Ishikawa (cell line): ENCODE results near the gene KAT2B.

Experiments
- CEBPB ChIP-seq: IDR thresholded peaks from 2 replicates; pipeline ENCODE4 v1.6.1; 2012
- CREB1 ChIP-seq: IDR thresholded peaks from 2 replicates; pipeline ENCODE4 v1.6.1; 2012; ENCODE audit warnings: low read depth
- EGR1 ChIP-seq: IDR thresholded peaks from 2 replicates; pipeline ENCODE4 v1.6.1; 2012
- EP300 ChIP-seq: IDR thresholded peaks from 2 replicates; pipeline ENCODE4 v1.6.1; 2012; ENCODE audit warnings: borderline replicate concordance
- FOXM1 ChIP-seq: IDR thresholded peaks from 2 replicates; pipeline ENCODE4 v1.6.1; 2012; ENCODE audit warnings: low read depth, borderline replicate concordance
- MAX ChIP-seq: IDR thresholded peaks from 2 replicates; pipeline ENCODE4 v1.6.1; 2012
- NFIC ChIP-seq: IDR thresholded peaks from 2 replicates; pipeline ENCODE4 v1.6.1; 2012
- RAD21 ChIP-seq: IDR thresholded peaks from 2 replicates; pipeline ENCODE4 v1.6.1; 2012; ENCODE audit warnings: low read depth
- REST ChIP-seq: IDR thresholded peaks from 2 replicates; pipeline ENCODE4 v1.6.1; 2012; ENCODE audit warnings: low read depth, mild to moderate bottlenecking
- TAF1 ChIP-seq: IDR thresholded peaks from 2 replicates; pipeline ENCODE4 v1.6.1; 2012; ENCODE audit warnings: low read depth, mild to moderate bottlenecking
- TCF12 ChIP-seq: IDR thresholded peaks from 2 replicates; pipeline ENCODE4 v1.6.1; 2012; ENCODE audit warnings: low read depth
- TEAD4 ChIP-seq: IDR thresholded peaks from 2 replicates; pipeline ENCODE4 v1.6.1; 2012
- USF1 ChIP-seq: IDR thresholded peaks from 2 replicates; pipeline ENCODE4 v1.6.1; 2012
- YY1 ChIP-seq: IDR thresholded peaks from 2 replicates; pipeline ENCODE4 v1.6.1; 2012; ENCODE audit warnings: low read depth
- ZBTB7A ChIP-seq: IDR thresholded peaks from 2 replicates; pipeline ENCODE4 v1.6.1; 2012; ENCODE audit warnings: low read depth

Gene KAT2B

GRCh38 chr3:20130106-20130505 is 89.9 kb downstream of the KAT2B start:
- TF ChIP-seq TAF1 (no peak), CREB1 (no peak), TEAD4 (no peak), NFIC (no peak)

GRCh38 chr3:20136231-20136630 is 96.0 kb downstream of the KAT2B start:
- TF ChIP-seq FOXM1 (no peak), EGR1 (no peak), EP300 (no peak), REST (no peak), MAX (no peak), ZBTB7A (no peak), CREB1 (no peak), YY1 (no peak), TCF12 (no peak), USF1 (no peak), CEBPB (no peak), NFIC (no peak), TAF1 (no peak)

GRCh38 chr3:20137647-20138046 is 97.4 kb downstream of the KAT2B start:
- TF ChIP-seq MAX (no peak), EGR1 (no peak), RAD21 (no peak), ZBTB7A (no peak), CREB1 (no peak), TEAD4 (no peak), USF1 (no peak), TCF12 (no peak), EP300 (no peak), REST (no peak), TAF1 (no peak), YY1 (no peak)

GRCh38 chr3:20140881-20141280 is 100.6 kb downstream of the KAT2B start:
- no peak for TF ChIP-seq TCF12
- no peak for TF ChIP-seq TAF1
- no peak for TF ChIP-seq USF1
- no peak for TF ChIP-seq CREB1
- no peak for TF ChIP-seq MAX
- no peak for TF ChIP-seq EP300
- no peak for TF ChIP-seq ZBTB7A
- TF ChIP-seq EGR1: no peak
- no peak for TF ChIP-seq RAD21
- no peak for TF ChIP-seq REST
- no peak for TF ChIP-seq FOXM1
- no peak for TF ChIP-seq TEAD4
- TF ChIP-seq NFIC: no peak
- no peak for TF ChIP-seq YY1

GRCh38 chr3:20141316-20141715 is 101.1 kb downstream of the KAT2B start:
- no peak for TF ChIP-seq USF1
- no peak for TF ChIP-seq EP300
- no peak for TF ChIP-seq CEBPB
